HG03108 (cell line): ENCODE measurements around the gene GABBR2.

Source experiments
- ATAC-seq: cut with Tn5 transposase; IDR thresholded peaks from one replicate; pipeline ENCODE4 v1.9.1; 2021; ENCODE audit warnings: moderate library complexity; ENCODE audit not compliant: unreplicated experiment

Gene GABBR2

GRCh38 chr9:98455256-98456155 is 253.2 kb downstream of the GABBR2 start:
- no peak for ATAC-seq

GRCh38 chr9:98453589-98454311 is 255.0 kb downstream of the GABBR2 start:
- no peak for ATAC-seq

GRCh38 chr9:98451576-98451975 is 257.2 kb downstream of the GABBR2 start:
- ATAC-seq = no peak

- no peak for ATAC-seq
Measured at GRCh38 chr9:98450496-98450895, 258.2 kb downstream of the GABBR2 start.

GRCh38 chr9:98449871-98450270 is 258.9 kb downstream of the GABBR2 start:
- no peak for ATAC-seq

- ATAC-seq = no peak
Measured at GRCh38 chr9:98445576-98445975, 263.2 kb downstream of the GABBR2 start.

- no peak for ATAC-seq
Measured at GRCh38 chr9:98444601-98445000, 264.1 kb downstream of the GABBR2 start.

- ATAC-seq = no peak
Measured at GRCh38 chr9:98442541-98442940, 266.2 kb downstream of the GABBR2 start.

- ATAC-seq = no peak
Measured at GRCh38 chr9:98442114-98442513, 266.6 kb downstream of the GABBR2 start.

- no peak for ATAC-seq
Measured at GRCh38 chr9:98438666-98439065, 270.1 kb downstream of the GABBR2 start.

- no peak for ATAC-seq
Measured at GRCh38 chr9:98437458-98438034, 271.2 kb downstream of the GABBR2 start.

GRCh38 chr9:98432960-98433359 is 275.8 kb downstream of the GABBR2 start:
- no peak for ATAC-seq

- no peak for ATAC-seq
Measured at GRCh38 chr9:98432134-98432533, 276.6 kb downstream of the GABBR2 start.

GRCh38 chr9:98430535-98431292 is 278.0 kb downstream of the GABBR2 start:
- no peak for ATAC-seq

- ATAC-seq = no peak
Measured at GRCh38 chr9:98429613-98430012, 279.1 kb downstream of the GABBR2 start.

GRCh38 chr9:98428454-98428853 is 280.3 kb downstream of the GABBR2 start:
- no peak for ATAC-seq

GRCh38 chr9:98427491-98427890 is 281.2 kb downstream of the GABBR2 start:
- no peak for ATAC-seq

- no peak for ATAC-seq
Measured at GRCh38 chr9:98425079-98425478, 283.7 kb downstream of the GABBR2 start.

- no peak for ATAC-seq
Measured at GRCh38 chr9:98419260-98419603, 289.5 kb downstream of the GABBR2 start.

- no peak for ATAC-seq
Measured at GRCh38 chr9:98418578-98419259, 290.0 kb downstream of the GABBR2 start.
